ENCODE results near the gene CENPT. TPM values are rescaled to one million over a fixed set of nuclear protein-coding genes. Genes with fewer than 3 reads are reported as not detected.

The CENPT gene
- total and polyA plus RNA-seq, 2 of the 13 experiments (the other 11 are each of a cell fraction or from before 2014, with no cell fraction given), result 40.9 to 43.3 TPM

DNA sequence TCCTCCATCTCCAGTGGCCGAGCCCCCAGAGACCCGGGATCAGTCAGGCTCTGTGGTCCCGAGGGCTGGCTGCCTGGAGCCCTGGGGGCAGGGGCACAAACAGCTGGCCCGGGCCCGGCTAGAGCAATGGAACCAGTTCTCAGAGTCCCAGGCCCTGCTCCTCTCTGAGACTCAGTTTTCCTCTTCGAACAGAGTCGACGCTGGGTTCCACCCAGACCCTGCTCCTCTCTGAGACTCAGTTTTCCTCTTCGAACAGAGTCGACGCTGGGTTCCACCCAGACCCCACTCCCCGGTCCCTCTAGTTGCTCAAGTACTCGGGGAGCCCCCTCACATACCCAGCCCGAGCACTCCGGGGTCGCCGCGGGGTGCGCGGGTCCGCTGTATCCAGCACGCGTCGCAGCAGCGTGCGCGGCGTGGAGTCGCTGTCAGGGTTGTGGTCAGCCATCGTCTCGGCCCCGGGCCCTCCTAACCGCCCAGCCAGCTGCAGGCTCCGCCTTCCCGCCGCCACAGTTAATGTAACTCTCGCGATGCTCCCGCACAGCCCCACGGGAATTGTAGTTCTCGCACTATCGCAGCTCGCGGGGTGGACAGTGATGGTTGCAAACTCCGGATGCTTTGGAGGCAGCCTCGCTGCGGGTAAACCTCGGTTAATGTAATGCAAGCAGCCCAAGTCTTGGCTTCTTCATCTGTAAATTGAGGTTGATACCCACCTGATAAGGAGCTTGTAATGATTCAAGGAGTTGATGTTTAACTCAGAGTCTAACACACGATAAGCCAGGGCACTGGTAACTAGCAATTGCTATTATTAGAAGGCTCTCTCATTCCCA lies 13.9 kb downstream of the CENPT start (continued):
- peak; percentile 94 for TF ChIP-seq YEATS2 (CRISPR knock-in tag; IDR thresholded peaks at IDR 0.05; ENCODE audit: borderline replicate concordance)
- peak; percentile 53 for TF ChIP-seq HDAC2 (CRISPR knock-in tag; IDR thresholded peaks at IDR 0.05)
- TF ChIP-seq MYC (CRISPR knock-in tag; IDR thresholded peaks at IDR 0.05; ENCODE audit: borderline replicate concordance), result peak; percentile 88; the same call in 1 of the 2 replicates
- TF ChIP-seq, protein P1, sequence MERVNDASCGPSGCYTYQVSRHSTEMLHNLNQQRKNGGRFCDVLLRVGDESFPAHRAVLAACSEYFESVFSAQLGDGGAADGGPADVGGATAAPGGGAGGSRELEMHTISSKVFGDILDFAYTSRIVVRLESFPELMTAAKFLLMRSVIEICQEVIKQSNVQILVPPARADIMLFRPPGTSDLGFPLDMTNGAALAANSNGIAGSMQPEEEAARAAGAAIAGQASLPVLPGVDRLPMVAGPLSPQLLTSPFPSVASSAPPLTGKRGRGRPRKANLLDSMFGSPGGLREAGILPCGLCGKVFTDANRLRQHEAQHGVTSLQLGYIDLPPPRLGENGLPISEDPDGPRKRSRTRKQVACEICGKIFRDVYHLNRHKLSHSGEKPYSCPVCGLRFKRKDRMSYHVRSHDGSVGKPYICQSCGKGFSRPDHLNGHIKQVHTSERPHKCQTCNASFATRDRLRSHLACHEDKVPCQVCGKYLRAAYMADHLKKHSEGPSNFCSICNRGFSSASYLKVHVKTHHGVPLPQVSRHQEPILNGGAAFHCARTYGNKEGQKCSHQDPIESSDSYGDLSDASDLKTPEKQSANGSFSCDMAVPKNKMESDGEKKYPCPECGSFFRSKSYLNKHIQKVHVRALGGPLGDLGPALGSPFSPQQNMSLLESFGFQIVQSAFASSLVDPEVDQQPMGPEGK (CRISPR knock-in tag; IDR thresholded peaks at IDR 0.05), result no peak; the same call in 1 of the 2 replicates
- TF ChIP-seq, protein P2, sequence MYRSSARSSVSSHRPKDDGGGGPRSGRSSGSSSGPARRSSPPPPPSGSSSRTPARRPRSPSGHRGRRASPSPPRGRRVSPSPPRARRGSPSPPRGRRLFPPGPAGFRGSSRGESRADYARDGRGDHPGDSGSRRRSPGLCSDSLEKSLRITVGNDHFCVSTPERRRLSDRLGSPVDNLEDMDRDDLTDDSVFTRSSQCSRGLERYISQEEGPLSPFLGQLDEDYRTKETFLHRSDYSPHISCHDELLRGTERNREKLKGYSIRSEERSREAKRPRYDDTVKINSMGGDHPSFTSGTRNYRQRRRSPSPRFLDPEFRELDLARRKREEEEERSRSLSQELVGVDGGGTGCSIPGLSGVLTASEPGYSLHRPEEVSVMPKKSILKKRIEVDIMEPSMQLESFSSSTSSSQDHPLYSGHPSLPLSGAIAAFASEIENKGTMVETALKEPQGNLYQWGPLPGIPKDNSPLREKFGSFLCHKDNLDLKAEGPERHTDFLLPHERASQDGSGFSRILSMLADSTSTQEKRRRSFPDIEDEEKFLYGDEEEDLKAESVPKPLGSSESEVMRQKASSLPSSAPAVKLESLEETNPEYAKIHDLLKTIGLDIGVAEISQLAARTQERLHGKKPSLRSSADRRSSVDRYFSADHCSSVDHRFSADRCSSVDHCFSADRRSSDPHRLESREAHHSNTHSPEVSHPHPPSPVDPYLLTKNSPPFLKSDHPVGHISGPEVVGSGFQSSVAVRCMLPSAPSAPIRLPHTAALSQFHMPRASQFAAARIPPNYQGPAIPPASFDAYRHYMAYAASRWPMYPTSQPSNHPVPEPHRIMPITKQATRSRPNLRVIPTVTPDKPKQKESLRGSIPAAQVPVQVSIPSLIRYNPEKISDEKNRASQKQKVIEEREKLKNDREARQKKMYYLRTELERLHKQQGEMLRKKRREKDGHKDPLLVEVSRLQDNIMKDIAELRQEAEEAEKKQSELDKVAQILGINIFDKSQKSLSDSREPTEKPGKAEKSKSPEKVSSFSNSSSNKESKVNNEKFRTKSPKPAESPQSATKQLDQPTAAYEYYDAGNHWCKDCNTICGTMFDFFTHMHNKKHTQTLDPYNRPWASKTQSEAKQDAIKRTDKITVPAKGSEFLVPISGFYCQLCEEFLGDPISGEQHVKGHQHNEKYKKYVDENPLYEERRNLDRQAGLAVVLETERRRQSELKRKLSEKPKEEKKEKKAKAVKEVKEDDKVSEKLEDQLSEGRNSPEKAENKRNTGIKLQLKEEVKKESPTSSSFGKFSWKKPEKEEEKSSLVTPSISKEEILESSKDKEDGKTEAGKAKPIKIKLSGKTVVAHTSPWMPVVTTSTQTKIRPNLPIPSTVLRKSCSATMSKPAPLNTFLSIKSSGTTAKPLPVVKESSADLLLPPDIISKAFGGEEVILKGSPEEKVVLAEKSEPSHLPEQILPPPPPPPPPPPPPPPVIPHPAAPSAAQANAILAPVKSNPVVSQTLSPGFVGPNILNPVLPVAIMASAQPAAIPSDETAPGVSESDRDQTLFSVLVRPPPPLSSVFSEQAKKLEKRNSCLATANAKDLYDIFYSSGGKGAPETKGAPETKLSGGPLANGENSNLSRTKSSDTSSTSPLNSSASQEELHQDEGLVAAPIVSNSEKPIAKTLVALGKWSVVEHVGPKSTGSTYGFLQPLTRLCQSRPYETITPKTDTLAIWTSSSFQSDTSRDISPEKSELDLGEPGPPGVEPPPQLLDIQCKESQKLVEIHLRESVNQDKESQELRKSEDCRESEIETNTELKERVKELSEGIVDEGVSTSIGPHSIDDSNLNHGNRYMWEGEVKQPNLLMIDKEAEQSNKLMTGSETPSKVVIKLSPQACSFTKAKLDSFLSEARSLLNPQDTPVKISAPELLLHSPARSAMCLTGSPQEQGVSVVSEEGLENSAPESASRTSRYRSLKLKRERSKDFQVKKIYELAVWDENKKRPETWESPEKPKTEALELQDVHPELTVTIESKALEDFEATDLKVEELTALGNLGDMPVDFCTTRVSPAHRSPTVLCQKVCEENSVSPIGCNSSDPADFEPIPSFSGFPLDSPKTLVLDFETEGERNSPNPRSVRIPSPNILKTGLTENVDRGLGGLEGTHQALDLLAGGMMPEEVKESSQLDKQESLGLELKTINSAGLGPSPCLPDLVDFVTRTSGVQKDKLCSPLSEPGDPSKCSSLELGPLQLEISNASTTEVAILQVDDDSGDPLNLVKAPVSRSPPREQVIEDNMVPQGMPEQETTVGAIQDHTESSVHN (CRISPR knock-in tag; IDR thresholded peaks at IDR 0.05), result peak; percentile 41; the same call in 1 of the 2 replicates
- peak; percentile 77 for TF ChIP-seq MED1 (CRISPR knock-in tag; IDR thresholded peaks at IDR 0.05)
- TF ChIP-seq BRF2 (CRISPR knock-in tag; IDR thresholded peaks at IDR 0.05), result 0 out of 2 replicates have a peak, but pooled peaks have one; percentile 70
- 0 out of 2 replicates have a peak, but pooled peaks have one; percentile 84 for TF ChIP-seq ZFP62 (CRISPR knock-in tag; IDR thresholded peaks at IDR 0.05)
- TF ChIP-seq ZBTB46 (CRISPR knock-in tag; IDR thresholded peaks at IDR 0.05; ENCODE audit: borderline replicate concordance), result 0 out of 2 replicates have a peak, but pooled peaks have one; percentile 43
- no peak for TF ChIP-seq MAFF (IDR thresholded peaks at IDR 0.05; ENCODE audit: low read depth, low read length)
- TF ChIP-seq, protein P3, sequence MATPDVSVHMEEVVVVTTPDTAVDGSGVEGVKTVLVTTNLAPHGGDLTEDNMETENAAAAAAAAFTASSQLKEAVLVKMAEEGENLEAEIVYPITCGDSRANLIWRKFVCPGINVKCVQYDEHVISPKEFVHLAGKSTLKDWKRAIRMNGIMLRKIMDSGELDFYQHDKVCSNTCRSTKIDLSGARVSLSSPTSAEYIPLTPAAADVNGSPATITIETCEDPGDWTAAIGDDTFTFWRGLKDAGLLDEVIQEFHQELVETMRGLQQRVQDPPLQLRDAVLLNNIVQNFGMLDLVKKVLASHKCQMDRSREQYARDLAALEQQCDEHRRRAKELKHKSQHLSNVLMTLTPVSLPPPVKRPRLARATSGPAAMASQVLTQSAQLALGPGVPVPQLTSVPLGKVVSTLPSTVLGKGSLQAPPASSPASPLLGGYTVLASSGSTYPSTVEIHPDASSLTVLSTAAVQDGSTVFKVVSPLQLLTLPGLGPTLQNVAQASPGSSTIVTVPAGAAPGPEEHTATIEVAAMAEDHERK (CRISPR knock-in tag; IDR thresholded peaks at IDR 0.05; ENCODE audit: low read depth), result peak; percentile 38; the same call in 1 of the 2 replicates
